CD4-positive, alpha-beta T cell treated with Interleukin-21 for 1 hour (primary cell): ENCODE data around the gene UTP25.
"Not testable (repeated sequence)": the region's sequence is repeated elsewhere in the genome, so short reads cannot be mapped to it uniquely, and the experiment has no call there.

Source experiments
- DNase-seq: peaks from one replicate; pipeline ENCODE4 v3.0.0-alpha.2; 2020

The UTP25 gene

DNA sequence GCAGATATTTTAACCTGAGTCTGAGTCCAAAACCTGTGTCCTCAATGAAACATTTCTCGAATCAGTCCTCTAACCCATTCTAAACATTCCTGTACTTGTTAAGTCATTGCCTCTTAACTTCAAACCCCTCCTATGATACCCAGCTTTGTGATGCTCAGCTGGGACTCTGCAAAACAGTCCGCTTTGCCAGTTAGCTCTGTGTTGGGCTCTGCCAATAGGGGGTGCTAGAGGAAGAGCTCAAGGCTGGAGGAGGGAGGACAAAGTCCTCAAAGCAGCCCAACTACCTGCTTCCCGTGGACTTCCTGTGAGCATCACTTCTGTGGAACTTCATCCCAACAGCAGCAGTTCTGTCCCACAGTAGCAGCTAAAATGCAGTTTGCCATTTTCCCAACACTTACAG, 72.2 kb downstream of the UTP25 start:
- DNase-seq, result no peak

DNA sequence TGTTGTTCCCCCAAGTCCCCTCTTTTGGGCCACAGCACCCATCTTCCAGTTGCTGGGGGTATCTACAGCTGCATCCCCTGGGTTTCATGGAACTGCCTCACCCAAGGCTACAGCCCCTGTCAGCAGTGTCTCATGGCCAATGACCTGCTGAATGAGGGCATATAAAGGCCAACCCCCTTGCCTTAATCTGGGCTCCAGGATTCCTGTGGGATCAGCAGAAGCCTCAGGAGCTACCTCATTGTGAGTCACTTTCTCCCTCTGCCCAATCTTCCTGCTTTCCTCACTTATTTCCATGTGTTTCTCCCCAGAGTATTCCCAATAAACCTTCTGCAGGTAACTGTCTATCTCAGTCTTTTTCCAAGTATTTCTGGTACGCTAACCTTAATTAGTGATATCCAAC, 73.0 kb downstream of the UTP25 start:
- no peak for DNase-seq

DNA sequence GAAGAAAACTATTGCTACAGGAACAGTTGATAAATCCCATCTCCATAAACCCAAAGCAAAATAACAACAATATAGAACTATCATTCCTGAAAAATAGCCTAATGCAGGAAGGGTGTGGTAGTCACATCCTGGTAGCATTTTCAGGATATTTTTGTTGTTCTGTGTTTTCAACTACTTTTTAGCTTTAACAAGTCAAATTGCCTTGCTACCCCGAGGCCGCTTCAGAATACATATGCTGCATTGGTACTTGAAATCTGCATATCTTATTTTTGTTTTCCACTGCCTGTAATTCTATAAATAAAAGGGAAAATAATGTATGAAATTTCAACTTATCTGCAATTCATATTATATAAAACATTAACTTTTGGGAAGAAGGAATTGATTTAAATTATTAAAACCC, 73.4 kb downstream of the UTP25 start:
- DNase-seq, result no peak

DNA sequence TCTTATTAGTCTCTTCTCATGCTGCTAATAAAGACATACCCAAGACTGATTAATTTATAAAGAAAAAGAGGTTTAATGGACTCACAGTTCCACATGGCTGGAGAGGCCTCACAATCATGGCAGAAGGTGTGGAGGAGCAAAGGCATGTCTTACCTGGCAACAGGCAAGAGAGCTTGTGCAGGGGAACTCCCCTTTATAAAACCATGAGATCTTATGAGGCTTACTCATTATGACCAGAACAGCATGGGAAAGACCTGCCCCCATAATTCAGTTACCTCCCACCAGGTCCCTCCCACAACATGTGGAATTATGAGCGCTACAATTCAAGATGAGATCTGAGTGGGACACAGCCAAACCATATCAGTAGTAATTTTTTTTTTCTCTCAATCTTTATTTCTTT, 77.0 kb downstream of the UTP25 start:
- DNase-seq, result not testable (repeated sequence)
